Brain pericyte (primary cell): Measurements from ENCODE around the gene URM1.

ENCODE experiments used
- DNase-seq: peaks from one replicate; pipeline ENCODE4 v3.0.0-alpha.2; 2012; ENCODE audit warnings: low read depth, low spot score

Gene URM1

GRCh38 chr9:128385496-128386460 lies 14.6 kb downstream of the URM1 start:
- DNase-seq, result no peak

GRCh38 chr9:128388150-128388549 lies 17.0 kb downstream of the URM1 start:
- no peak for DNase-seq

- DNase-seq, result no peak
These were observed 18.4 kb downstream of the URM1 start for GRCh38 chr9:128389395-128390149.

- DNase-seq, result no peak
These were observed 19.1 kb downstream of the URM1 start for GRCh38 chr9:128390150-128390812.

- DNase-seq, result no peak
These were observed 19.9 kb downstream of the URM1 start for GRCh38 chr9:128390813-128391711.

GRCh38 chr9:128391956-128392301 lies 20.8 kb downstream of the URM1 start:
- no peak for DNase-seq

DNA sequence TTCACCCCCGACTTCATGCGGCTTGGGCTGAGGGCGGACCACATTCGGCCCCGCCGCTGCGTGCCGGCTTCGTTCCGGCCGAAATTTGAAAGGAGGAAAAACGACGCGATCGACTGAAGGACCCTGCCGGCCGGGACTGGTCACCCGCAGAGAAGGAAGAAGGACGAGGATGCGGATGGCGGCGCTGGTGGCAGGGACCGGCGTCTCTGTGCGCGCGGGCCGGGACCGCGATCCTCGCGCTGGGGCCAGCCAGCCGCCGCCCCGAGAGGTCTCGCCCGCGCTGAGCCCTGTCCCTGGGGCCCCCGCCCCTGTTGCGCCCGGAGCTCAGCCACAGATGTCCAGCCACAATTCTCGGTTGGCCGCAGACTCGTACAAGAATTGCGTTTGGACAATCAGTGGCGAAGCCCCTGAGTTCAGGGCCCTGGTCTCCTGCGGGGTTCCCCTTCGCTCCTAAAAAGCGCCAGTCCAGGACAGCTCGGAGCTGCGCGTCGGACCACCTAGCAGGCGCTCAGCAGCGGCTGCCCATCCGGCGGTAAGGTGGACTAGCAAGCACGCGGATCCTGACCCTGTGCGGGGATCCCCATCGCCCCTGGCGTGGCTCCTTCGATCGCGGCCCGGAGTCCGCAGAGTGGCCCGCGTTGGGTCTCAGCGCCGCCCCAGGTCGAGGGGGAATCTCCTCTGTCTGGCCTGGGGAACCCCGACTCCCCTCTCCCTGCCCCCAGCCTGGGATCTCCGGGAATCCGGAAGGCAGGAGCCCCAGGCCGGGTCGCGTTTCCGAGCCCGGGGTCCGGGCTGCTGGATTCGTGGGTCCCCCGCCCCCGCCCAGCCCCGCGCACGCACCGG lies 21.3 kb downstream of the URM1 start:
- no peak for DNase-seq

- no peak for DNase-seq
These were observed 22.1 kb downstream of the URM1 start for GRCh38 chr9:128393145-128393775.

- DNase-seq, result no peak
These were observed 22.8 kb downstream of the URM1 start for GRCh38 chr9:128393970-128394369.

- no peak for DNase-seq
These were observed 23.4 kb downstream of the URM1 start for GRCh38 chr9:128394379-128395168.

GRCh38 chr9:128396970-128397613 lies 25.9 kb downstream of the URM1 start:
- DNase-seq, result no peak

GRCh38 chr9:128397831-128398230 lies 26.7 kb downstream of the URM1 start:
- no peak for DNase-seq

DNA sequence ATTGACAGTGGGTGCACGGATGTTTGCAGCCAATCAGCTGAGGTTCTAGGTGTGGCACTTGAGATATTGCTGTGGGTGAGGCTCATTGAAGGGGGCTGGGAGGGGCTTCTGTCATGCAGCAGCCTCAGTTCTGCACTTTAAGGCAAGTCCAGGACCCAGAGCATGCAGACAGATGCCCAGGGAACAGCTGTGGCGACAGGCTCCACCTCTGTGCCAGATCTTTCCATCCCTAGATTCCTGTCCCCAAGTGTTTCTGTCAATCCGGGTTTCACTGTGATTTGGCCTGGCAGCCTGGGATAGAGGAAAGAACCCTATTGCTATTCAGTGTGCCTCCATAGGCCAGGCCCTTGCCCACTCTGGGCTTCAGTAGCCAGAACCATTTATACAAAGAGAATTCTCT lies 28.7 kb downstream of the URM1 start:
- no peak for DNase-seq

- DNase-seq, result no peak
These were observed 33.4 kb downstream of the URM1 start for GRCh38 chr9:128404560-128404959.

DNA sequence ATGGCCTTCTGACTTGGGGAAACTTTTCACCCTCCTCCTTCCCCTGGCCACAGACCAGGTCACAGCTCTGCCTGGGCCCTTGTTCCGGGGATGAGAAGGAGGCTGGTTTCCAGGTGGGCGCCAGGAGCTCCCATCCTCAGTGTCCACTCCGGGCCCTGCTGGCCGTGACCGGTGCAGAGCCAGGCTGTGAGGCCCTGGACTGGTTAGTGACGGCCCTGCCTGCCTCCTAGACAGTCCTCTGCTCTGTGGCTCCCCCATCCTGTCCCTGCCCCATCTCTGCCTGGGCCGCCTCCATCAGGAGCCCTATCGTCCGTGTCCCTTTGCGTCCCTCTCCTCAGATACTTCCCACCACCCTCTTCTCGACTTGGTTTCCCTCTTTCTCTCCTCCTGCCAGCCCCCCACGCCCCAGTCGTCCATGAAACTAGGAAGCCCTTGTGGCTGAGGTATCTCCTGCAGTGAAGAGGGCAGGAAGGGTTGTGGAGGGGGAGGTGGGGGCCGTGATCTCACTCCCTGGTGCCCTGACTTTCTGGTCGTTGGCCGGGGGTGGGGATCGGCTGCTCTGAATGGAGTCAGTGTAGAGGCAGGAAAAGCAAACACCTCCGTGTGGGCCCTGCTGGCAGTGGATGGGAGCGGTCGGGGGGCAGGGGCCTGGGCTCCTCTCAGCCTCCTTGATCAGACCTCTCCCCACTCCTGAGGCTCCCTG lies 34.1 kb downstream of the URM1 start:
- DNase-seq, result no peak

DNA sequence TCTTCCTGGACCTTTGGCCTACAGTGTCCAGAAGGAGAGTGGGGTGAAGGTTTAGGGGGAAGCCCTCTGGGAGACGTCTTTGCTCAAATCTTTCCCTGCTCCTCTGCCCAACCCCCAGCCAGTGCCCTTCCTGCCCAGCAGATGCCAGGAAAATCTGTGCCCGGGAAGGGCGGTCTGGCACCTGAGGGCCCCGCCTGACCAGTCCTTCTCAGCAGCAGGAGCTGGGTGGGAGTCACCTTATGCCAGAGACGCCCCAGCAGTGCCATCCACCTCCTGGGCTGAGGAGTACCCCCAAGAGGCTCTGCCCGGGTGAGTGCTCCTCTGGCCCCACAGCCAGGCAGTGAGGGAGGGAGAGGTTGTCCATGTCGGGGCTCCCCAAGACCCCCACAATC lies 34.6 kb downstream of the URM1 start:
- no peak for DNase-seq

- DNase-seq, result no peak
These were observed 35.7 kb downstream of the URM1 start for GRCh38 chr9:128406848-128407391.
